Keratinocyte (primary cell): Measurements from ENCODE around the gene LTF. TPM values are rescaled to one million over a fixed set of nuclear protein-coding genes. Genes with fewer than 3 reads are reported as not detected.
"Not testable (repeated sequence)": the region's sequence is repeated elsewhere in the genome, so short reads cannot be mapped to it uniquely, and the experiment has no call there.

Experiments
- DNase-seq: peaks from one replicate; pipeline ENCODE4 v3.0.0-alpha.2; 2011; ENCODE audit warnings: low read depth, missing footprints, low spot score
- FAIRE-seq: peaks from 2 replicates; lab custom pipeline; 2011; peaks lifted over from hg19 to GRCh38; lab: Jason Lieb, UNC
- H2AFZ ChIP-seq: 2 replicates; pipeline ENCODE4 v1.6.0; 2012; ENCODE audit warnings: low read length, control low read depth, inconsistent platforms; ENCODE audit not compliant: control insufficient read depth
- H3K27ac ChIP-seq: 2 replicates; pipeline ENCODE4 v1.5.1; 2011; ENCODE audit warnings: low read length; ENCODE audit not compliant: control insufficient read depth, insufficient read depth
- H3K27me3 ChIP-seq: 3 replicates; pipeline ENCODE4 v1.6.0; 2011; ENCODE audit warnings: low read length; ENCODE audit not compliant: control insufficient read depth, insufficient read depth; ENCODE audit errors: extremely low read depth
- H3K36me3 ChIP-seq, 2 experiments: 2 replicates in 1 of 2; 3 replicates in 1 of 2; pipeline ENCODE4 v1.5.1; 2011; ENCODE audit warnings: low read length in 2 of 2, mild to moderate bottlenecking in 1 of 2; ENCODE audit not compliant: control insufficient read depth in 2 of 2, insufficient read depth in 2 of 2; ENCODE audit errors: extremely low read depth in 1 of 2
- H3K4me1 ChIP-seq: 3 replicates; pipeline ENCODE4 v1.5.1; 2011; ENCODE audit warnings: low read length; ENCODE audit not compliant: control insufficient read depth, insufficient read depth; ENCODE audit errors: extremely low read depth
- H3K4me2 ChIP-seq: 3 replicates; pipeline ENCODE4 v1.6.0; 2011; ENCODE audit warnings: low read depth, low read length; ENCODE audit not compliant: control insufficient read depth, insufficient read depth; ENCODE audit errors: extremely low read depth
- H3K4me3 ChIP-seq, 3 experiments: fragments of 200-600 bp in 1 of 3; sonication (generic) in 1 of 3; 2 replicates in 2 of 3; 3 replicates in 1 of 3; pipeline ENCODE4 v1.5.1; 2011 to 2016; ENCODE audit warnings: low read length in 3 of 3, mild to moderate bottlenecking in 3 of 3, control low read depth in 2 of 3, inconsistent platforms in 1 of 3, low read depth in 1 of 3, mixed read lengths in 1 of 3, mixed run types in 1 of 3, moderate library complexity in 1 of 3; ENCODE audit not compliant: control insufficient read depth in 2 of 3, insufficient read depth in 2 of 3; ENCODE audit errors: extremely low read depth in 1 of 3
- H3K79me2 ChIP-seq: 2 replicates; pipeline ENCODE4 v1.6.0; 2012; ENCODE audit warnings: low read length; ENCODE audit not compliant: control insufficient read depth, insufficient read depth
- H3K9ac ChIP-seq: 3 replicates; pipeline ENCODE4 v1.6.0; 2011; ENCODE audit warnings: low read length; ENCODE audit not compliant: control insufficient read depth, insufficient read depth; ENCODE audit errors: extremely low read depth
- H3K9me1 ChIP-seq: 3 replicates; pipeline ENCODE4 v1.6.0; 2011; ENCODE audit warnings: low read length; ENCODE audit not compliant: control insufficient read depth, insufficient read depth; ENCODE audit errors: extremely low read depth
- H3K9me3 ChIP-seq: 2 replicates; pipeline ENCODE4 v1.5.1; 2012; ENCODE audit warnings: low read depth, low read length; ENCODE audit not compliant: control insufficient read depth
- H4K20me1 ChIP-seq: 3 replicates; pipeline ENCODE4 v1.6.0; 2011; ENCODE audit warnings: low read length; ENCODE audit not compliant: control insufficient read depth, insufficient read depth; ENCODE audit errors: extremely low read depth
- CTCF ChIP-seq, 3 experiments: IDR thresholded peaks in 1 of 3; conservative IDR thresholded peaks in 1 of 3; optimal IDR thresholded peaks in 1 of 3; 2 replicates in 2 of 3; 3 replicates in 1 of 3; pipeline versions ENCODE3 to v1.5.1; 2011; ENCODE audit warnings: low read length in 3 of 3, mild to moderate bottlenecking in 3 of 3, moderate library complexity in 2 of 3, control low read depth in 1 of 3, inconsistent platforms in 1 of 3; ENCODE audit not compliant: insufficient read depth in 2 of 3; ENCODE audit errors: extremely low read depth in 1 of 3
- EZH2 ChIP-seq: IDR thresholded peaks from one replicate; pipeline ENCODE4 v1.6.1; 2012; ENCODE audit warnings: inconsistent platforms, mild to moderate bottlenecking, low read length, moderate library complexity
- dilution Hi-C: fragments of 300-500 bp; cut with MboI; formaldehyde crosslinking; loops from one replicate; pipeline ENCODE4 v1.7.0; 2020; ENCODE audit warnings: low sequenced_read_pairs; ENCODE audit not compliant: extremely low pct_ligation_motif_present
- polyA plus RNA-seq, 5 experiments: library from polyadenylated mRNA; depleted of rRNA in 3 of 5; stranded (reverse) in 3 of 5; stranded (forward) in 1 of 5; unstranded in 1 of 5; fragments of >200 nt; gene quantifications; 1 replicate in 1 of 5; 2 replicates in 3 of 5; 3 replicates in 1 of 5; pipeline versions ENCODE4 v1.2.1 to v1.2.3, GENCODE V29; 2011 to 2012; ENCODE audit warnings: missing spikeins in 2 of 5, low read depth in 1 of 5, low replicate concordance in 1 of 5

LTF gene
- polyA plus RNA-seq, 1 donor (not counting 4 experiments of a cell fraction or from before 2014, with no cell fraction given): not detected

GRCh38 chr3:46427916-46428833, 36.5 kb downstream of the LTF start:
- peak; percentile 48 for FAIRE-seq
- TF ChIP-seq CTCF (optimal IDR thresholded peaks at IDR 0.05 in 1 of 3, IDR thresholded peaks at IDR 0.05 in 1 of 3, conservative IDR thresholded peaks at IDR 0.05 in 1 of 3; ENCODE audit: extremely low read depth in 1 of 3, insufficient read depth in 2 of 3, low read length in 3 of 3) (peak in 1 of 3 experiments; percentile 38), EZH2 (no peak)

GRCh38 chr3:46427404-46427803, 37.3 kb downstream of the LTF start:
- H3K9me3 ChIP-seq, H4K20me1 ChIP-seq, H3K4me3 ChIP-seq, H3K4me2 ChIP-seq, H3K9me1 ChIP-seq, H3K79me2 ChIP-seq, DNase-seq, FAIRE-seq, H3K27ac ChIP-seq, dilution Hi-C loops, H3K27me3 ChIP-seq, H2AFZ ChIP-seq, H3K9ac ChIP-seq, H3K36me3 ChIP-seq: not testable (repeated sequence)
- TF ChIP-seq CTCF (optimal IDR thresholded peaks at IDR 0.05 in 1 of 3, IDR thresholded peaks at IDR 0.05 in 1 of 3, conservative IDR thresholded peaks at IDR 0.05 in 1 of 3; ENCODE audit: extremely low read depth in 1 of 3, insufficient read depth in 2 of 3, low read length in 3 of 3): peak in 1 of 3 experiments; percentile 6
- H3K4me1 ChIP-seq: peaks cover 42% of the 10 kb centered on the region

More at GRCh38 chr3:46427916-46428833, 36.5 kb downstream of the LTF start:
- Histone ChIP-seq H3K27me3 (no peaks in the 10 kb centered on the region), H3K79me2 (no peaks in the 10 kb centered on the region), H3K4me2 (no peak overlapping the region), H3K4me1 (peaks cover 38% of the 10 kb centered on the region), H3K27ac (peak overlapping the region; percentile 92), H2AFZ (no peak overlapping the region), H3K36me3 (no peaks in the 10 kb centered on the region), H3K9me3 (no peaks in the 10 kb centered on the region), H3K9ac (no peak overlapping the region), H3K4me3 (no peak overlapping the region), H3K9me1 (no peaks in the 10 kb centered on the region), H4K20me1 (no peaks in the 10 kb centered on the region)
- dilution Hi-C loops: no loop called here
- DNase-seq: no peak

GRCh38 chr3:46426476-46426875, 38.2 kb downstream of the LTF start:
- H3K27me3 ChIP-seq, H3K4me3 ChIP-seq, DNase-seq, H3K27ac ChIP-seq, H3K79me2 ChIP-seq, H3K9ac ChIP-seq, H4K20me1 ChIP-seq, dilution Hi-C loops, H2AFZ ChIP-seq, H3K4me2 ChIP-seq, H3K36me3 ChIP-seq, H3K9me3 ChIP-seq, H3K9me1 ChIP-seq: not testable (repeated sequence)
- peaks cover 44% of the 10 kb centered on the region for H3K4me1 ChIP-seq
- FAIRE-seq: peak; percentile 81
